Inflammatory macrophage treated with lipopolysaccharide for 1 hour (primary cell): Measurements from ENCODE around the gene ZNF14.
"Not testable (repeated sequence)": the region's sequence is repeated elsewhere in the genome, so short reads cannot be mapped to it uniquely, and the experiment has no call there.

ENCODE experiments used
- DNase-seq, 2 donors: peaks; one replicate each; pipeline ENCODE4 v3.0.0-alpha.2; 2020 to 2022

ZNF14 gene

DNA sequence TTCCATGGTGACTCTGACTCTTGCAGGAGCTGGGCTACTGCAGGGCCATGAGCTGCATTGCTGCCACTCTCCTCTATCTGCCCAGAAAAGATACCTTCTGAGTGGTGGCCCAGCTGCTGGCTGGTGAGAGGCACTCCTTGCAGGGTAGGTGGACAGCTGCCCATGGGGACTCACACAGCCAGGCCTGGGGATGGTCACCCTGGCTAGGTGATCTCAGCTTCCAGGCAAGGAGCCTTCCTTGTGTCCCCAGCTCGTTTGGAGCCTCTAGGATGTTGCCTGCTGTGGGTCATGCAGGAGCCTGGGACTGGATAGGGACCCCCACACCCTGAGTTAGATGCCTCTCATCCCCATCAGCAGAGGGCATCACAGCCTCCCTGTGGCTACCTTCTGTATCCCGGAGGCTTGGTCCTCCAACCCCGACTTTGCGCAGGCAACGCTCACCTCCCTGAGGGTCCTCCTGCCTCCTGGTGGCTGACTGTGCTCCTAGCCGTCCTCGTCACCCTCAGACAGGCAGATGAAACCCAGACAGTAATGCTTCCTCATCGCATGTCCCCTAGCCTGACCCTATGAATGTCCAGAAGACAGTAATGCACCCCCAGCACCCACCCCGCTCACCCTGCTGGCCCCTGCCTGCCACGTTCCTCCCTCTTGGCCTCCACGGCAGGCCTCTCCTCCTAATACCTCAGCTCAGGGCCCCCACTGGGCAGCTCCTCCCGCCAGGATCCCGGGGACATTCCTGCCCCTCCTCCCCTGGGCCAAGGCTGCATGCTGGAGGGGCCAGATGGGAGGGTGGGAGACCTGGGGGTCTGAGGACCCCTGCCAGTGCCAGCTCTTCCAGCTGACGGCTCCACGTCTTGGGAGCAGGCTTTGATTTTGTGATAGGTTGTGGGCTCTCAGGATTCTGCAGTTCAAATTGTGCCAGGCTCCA lies 13.6 kb upstream of the ZNF14 start:
- DNase-seq = no peak

GRCh38 chr19:19745496-19746285 lies 12.8 kb upstream of the ZNF14 start:
- DNase-seq = no peak

GRCh38 chr19:19744641-19745040 lies 11.7 kb upstream of the ZNF14 start:
- DNase-seq = no peak

DNA sequence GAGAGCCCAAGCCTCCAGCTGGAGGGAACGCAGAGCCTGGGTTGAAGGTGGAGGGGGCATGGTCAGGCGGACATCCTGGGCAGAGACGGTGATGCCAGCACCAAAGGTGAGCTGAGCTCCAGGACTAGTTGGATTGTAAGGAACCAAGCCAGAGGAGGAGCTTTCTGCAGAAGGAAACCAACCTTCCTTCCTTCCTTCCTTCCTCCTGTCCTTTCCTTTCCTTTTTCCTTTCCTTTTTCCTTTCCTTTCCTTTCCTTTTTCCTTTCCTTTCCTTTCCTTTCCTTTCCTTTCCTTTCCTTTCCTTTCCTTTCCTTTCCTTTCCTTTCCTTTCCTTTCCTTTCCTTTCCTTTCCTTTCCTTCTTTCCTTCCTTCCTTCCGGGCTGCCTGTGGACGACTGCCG lies 11.0 kb upstream of the ZNF14 start:
- DNase-seq = not testable (repeated sequence)

DNA sequence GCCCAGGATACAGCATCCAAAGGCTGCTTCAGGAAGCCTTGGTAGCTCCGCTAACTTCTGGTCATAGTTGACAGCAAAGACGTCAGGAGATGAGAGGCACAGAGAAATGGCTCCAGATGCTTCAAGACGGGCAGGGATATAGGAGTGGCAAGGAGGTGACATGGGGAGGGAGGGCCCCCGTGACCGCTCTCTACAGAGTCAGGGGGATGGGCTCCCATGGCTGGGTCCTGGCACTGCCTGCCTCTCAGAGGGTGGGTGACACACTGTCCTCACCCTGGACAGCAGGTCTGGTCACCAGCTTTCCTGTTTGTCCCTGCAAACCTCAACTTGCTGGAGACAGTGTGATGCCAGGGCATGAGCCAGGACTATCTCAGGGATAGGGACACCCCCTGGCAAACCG lies 10.3 kb upstream of the ZNF14 start:
- no peak for DNase-seq

DNA sequence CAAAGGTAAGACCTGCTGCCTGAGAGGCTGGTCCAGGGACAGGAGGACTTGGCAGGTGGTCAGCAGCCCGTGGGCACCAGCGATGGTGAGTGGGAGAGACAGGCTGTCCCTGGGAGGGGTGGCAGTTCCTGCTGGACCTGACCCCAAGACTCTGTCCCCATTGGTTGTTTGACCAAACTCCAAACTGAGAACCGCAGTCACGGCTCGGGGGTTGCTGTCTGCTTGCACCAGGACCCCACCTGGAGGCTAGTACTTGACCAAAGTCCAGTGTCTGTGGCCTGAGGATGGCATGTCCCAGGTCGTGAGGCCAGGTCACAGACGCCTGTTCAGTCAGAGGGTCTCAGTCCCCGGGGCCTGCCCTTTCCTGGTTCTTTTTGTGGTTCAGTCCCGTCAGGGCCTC lies 9.9 kb upstream of the ZNF14 start:
- DNase-seq = no peak

GRCh38 chr19:19741184-19741583 lies 8.3 kb upstream of the ZNF14 start:
- no peak for DNase-seq

DNA sequence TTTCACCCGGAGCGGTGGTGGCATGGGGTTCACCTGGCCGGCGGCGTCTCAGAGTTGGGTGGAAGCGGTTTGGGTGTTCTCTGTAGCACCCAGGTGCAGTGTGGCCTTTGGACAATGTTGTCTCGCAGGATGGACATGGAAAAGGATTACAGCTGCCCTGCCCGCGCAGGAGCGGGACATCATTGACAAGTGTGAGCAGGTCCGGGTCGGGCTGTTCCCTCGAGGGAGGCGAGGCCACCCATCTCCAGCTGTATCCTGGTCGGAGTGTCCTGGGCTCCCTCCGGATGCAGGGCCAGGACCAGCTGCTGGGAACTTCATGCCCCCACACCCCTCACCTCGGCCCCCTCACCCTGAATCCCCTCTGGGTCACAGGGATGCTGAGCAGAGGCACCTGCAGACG lies 7.8 kb upstream of the ZNF14 start:
- no peak for DNase-seq

DNA sequence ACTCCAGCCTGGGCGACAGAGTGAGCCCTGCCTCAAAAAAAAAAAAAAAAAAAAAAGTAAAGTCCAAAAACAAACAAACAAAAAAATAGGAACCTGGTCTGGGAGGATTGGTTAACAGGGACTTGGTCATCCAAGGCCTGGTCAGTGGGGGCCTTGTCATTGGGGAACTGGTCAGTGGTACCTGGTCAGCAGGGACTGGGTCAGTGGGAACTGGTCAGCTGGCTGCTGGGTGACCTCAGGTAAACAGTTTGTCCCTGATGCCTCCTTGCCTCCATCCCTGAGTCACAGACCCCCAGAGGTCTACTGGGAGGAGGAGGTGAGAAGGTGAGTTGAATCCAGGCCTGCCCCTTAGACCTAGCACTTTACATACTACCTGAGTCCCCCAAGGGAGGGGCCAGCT lies 5.7 kb upstream of the ZNF14 start:
- no peak for DNase-seq

DNA sequence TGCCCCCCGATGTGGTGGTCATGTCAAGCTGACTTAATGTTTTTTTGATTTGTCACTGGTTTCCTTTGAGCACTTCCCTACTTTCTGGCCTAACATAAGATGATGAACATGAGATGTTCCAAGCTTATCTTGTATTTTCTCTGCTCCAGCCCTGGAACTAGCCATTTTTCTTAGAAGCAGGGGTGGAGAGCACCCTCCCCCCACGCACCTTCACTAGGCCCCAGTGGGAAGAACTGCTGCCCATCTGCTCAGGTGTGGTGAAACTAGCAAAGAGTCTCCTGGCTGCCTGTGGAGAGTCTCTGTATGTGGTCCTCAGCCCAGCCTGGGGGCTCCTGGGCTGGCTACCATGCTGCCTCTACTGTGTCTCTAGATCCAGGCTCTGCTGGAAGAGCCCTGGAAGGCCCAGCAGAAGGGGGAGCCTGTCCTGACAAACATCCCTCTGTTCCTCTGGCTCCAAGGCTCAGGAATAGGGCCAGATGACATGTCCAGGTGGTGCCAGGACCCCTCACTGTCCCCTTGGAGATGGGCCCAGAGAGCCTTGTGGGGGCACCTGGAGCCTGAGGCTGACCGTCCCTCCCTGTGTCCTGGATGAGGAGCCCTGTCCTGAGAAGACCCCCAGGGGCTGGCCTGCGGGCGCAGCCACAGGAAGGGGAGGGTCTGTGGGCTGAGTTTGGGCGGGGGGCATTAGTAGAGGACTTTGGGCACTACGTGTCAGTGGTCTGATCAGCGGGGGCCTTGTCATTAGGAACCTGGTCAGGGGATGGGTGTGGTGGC lies 4.8 kb upstream of the ZNF14 start:
- DNase-seq = no peak

DNA sequence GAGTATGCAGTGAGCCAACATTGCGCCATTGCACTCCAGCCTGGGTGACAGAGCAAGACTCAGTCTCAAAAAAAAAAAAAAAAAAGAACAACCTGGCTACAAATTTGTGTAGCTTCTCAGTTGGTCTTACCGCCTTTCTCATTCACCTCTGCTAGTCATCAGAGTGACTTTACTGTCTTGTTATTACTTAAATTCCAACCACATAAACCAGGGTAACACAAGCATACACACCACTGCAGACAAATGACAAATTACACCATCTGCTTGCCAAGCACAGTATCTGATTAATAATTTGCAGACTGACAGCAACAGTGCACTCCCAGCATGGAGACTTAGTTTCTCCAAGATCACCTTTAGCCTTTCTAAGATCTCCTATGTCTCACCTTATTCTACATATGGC lies 11.0 kb downstream of the ZNF14 start:
- no peak for DNase-seq

DNA sequence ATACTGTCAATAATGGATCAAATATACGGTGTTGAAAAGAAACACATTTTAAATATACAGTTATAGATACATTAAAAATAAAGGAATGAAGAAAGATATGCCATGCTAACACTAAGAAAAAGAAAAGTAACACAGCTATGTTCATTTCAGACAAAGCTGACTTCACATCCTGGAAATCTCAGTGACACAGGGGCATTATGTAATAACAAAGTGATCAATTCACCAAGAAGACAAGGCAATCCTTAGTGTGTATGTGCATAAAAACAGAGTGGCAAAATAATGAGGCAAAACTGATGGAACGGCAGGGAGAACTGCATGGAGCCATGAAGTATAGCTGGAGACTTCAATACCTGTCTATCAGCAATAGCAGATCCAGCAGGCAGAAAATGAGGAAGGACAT lies 13.1 kb downstream of the ZNF14 start:
- no peak for DNase-seq

GRCh38 chr19:19711934-19712828 lies 20.7 kb downstream of the ZNF14 start:
- no peak for DNase-seq

- DNase-seq = no peak
Observed at GRCh38 chr19:19711306-19711933, 21.5 kb downstream of the ZNF14 start.

DNA sequence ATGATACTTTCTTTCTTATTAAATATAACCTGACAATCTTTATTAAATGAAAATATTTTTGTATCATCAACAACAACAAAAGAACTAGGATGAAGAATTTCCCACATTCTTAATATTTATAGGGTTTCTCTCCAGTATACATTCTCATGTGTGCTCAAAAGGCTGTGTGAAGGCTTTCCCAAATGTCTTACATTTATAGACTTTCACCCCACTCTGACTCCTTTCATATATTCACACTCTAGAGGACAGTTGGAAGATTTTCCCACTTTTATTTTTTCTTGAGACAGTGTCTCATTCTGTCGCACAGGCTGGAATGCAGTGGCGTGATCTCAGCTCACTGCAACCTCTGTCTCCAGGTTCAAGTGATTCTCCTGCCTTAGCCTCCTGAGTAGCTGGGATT lies 22.4 kb downstream of the ZNF14 start:
- no peak for DNase-seq

GRCh38 chr19:19704836-19705235 lies 28.1 kb downstream of the ZNF14 start:
- no peak for DNase-seq

DNA sequence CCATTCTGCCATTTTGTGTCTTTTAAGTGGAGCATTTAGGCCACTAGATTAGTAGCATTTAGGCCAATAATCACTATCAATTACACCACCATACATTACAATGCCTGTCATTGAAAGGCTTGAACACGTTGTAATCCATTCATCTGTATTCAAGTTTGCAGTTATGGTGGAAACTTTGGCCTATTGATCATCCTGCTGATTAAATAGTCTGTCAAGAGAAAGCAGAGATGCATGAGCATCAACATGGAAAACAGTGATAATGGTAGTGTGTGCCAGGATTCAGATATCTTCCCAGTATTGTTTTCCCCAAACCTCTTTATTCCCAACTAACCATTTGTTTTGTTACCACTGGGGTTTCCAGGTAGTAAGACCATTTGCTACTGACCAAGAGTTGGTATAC lies 32.4 kb downstream of the ZNF14 start:
- not testable (repeated sequence) for DNase-seq

DNA sequence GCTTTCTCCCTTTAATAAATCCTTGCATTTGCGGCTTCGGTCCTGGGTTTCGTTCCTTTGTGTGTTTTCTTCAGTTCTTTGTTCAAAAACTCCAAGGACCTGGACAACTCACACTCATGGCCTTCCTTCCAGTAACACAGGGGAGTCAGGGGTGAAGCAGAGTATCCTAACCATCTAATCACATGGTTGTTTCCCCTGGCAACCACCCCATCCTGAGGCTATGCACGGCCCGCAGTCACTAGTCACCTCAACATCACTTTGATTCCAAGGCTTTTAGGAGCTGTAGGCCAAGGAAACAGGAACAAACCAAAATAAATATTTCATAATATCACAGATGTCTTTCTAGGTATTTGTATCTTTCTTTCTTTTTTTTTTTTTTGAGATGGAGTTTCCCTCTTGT lies 35.3 kb downstream of the ZNF14 start:
- no peak for DNase-seq

- DNase-seq = no peak
Observed at GRCh38 chr19:19696386-19696785, 36.5 kb downstream of the ZNF14 start.

DNA sequence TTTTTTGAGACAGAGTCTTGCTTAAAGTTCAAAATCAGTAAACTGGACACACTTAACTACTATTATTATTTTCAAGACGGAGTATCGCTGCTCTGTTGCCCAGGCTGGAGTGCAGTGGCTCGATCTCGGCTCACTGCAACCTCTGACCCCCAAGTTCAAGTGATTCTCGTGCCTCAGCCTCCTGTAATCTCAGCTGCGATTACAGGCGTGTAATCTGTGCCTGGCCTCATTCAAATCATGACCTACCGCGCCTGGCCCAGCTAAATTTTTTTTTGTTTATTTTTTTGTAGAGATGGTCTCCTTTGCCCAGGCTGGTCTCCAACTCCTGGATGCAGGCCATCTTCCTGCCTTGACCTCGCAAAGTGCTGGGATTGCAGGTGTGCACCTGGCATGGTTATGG lies 41.2 kb downstream of the ZNF14 start:
- DNase-seq = no peak

DNA sequence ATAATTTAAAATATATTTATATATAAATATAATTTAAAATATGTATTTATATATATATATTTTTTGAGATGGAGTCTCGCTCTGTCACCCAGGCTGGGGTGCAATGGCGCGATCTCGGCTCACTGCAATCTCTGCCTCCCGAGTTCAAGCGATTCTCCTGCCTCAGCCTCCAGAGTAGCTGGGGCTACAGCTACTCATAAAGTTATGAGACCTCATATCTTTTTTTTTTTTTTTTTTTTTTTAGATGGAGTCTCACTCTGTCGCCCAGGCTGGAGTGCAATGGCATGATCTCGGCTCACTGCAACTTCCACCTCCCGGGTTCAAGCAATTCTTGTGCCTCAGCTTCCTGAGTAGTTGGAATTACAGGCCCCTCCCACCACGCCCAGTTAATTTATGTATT lies 43.9 kb downstream of the ZNF14 start:
- DNase-seq = not testable (repeated sequence)

- DNase-seq = no peak
Observed at GRCh38 chr19:19687090-19687489, 45.8 kb downstream of the ZNF14 start.
